Prostate gland (tissue), 2 donors: ENCODE measurements around the gene ARHGAP18. TPM values are rescaled to one million over a fixed set of nuclear protein-coding genes. Genes with fewer than 3 reads are reported as not detected.

ENCODE experiments used
- DNase-seq: peaks from one replicate; pipeline ENCODE4 v3.0.0-alpha.2; 2019; ENCODE audit warnings: low spot score
- H3K27ac ChIP-seq, 2 donors: fragments of 200-600 bp; sonication (generic); 2 replicates each; pipeline ENCODE4 v1.5.1; 2017 to 2019
- H3K27me3 ChIP-seq: fragments of 200-600 bp; sonication (generic); replicated peaks from 2 replicates; pipeline ENCODE4 v1.5.1; 2019; ENCODE audit not compliant: insufficient read depth
- H3K36me3 ChIP-seq, 2 donors: fragments of 200-600 bp; sonication (generic); 1 replicate in 1 of 2; 2 replicates in 1 of 2; pipeline versions ENCODE4 v1.5.1 to v1.8.1; 2017 to 2019
- H3K4me1 ChIP-seq: fragments of 200-600 bp; sonication (generic); replicated peaks from 2 replicates; pipeline ENCODE4 v1.5.1; 2019
- H3K4me3 ChIP-seq, 2 donors: fragments of 200-600 bp; sonication (generic); 2 replicates each; pipeline ENCODE4 v1.5.1; 2017 to 2019
- H3K9me3 ChIP-seq: fragments of 200-600 bp; sonication (generic); 2 replicates; pipeline ENCODE4 v1.5.1; 2017
- CTCF ChIP-seq, 4 experiments: fragments of 200-600 bp in 2 of 4; fragments of 450-650 bp in 2 of 4; sonication (generic) in 2 of 4; IDR thresholded peaks; 1 replicate in 3 of 4; 2 replicates in 1 of 4; pipeline ENCODE4 v1.5.1; 2016 to 2019; ENCODE audit warnings: antibody characterized with exemption in 4 of 4, mild to moderate bottlenecking in 2 of 4, moderate library complexity in 2 of 4
- POLR2A ChIP-seq: fragments of 450-650 bp; IDR thresholded peaks from one replicate; pipeline ENCODE4 v1.6.1; 2016; ENCODE audit warnings: antibody characterized with exemption, mild to moderate bottlenecking
- POLR2AphosphoS5 ChIP-seq: sonication (generic); formaldehyde crosslinking; IDR thresholded peaks from one replicate; pipeline ENCODE4 v1.6.1; 2017; ENCODE audit warnings: antibody characterized with exemption
- WGBS: methylation state at CpG from one replicate; pipeline ENCODE4 v1.1.5; 2018; 5-methylcytosine and 5-hydroxymethylcytosine counted together
- intact Hi-C: fragments of 100-400 bp; cut with DNase I; formaldehyde crosslinking; loops from one replicate; pipeline ENCODE4 v1.14.2; 2022
- total RNA-seq, 2 donors: library from RNA; depleted of rRNA; stranded (reverse); fragments of >200 nt; gene quantifications; one replicate each; pipeline ENCODE4 v1.1.0, GENCODE V29; 2016

The ARHGAP18 gene
- total RNA-seq, 2 donors from 2014 or later: 15.0 to 29.1 TPM

- DNase-seq: no peak
- no peak overlapping the region for H3K4me3 ChIP-seq
- WGBS: 98% methylated on average over 2 of the region's 2 CpGs
- H3K27ac ChIP-seq: no peak overlapping the region
- no peaks in the 10 kb centered on the region for H3K36me3 ChIP-seq
- intact Hi-C loops: no loop called here
- H3K27me3 ChIP-seq: no peaks in the 10 kb centered on the region
- H3K9me3 ChIP-seq: no peaks in the 10 kb centered on the region
- TF ChIP-seq POLR2A: no peak
- TF ChIP-seq CTCF (IDR thresholded peaks at IDR 0.05): no peak
- no peak for TF ChIP-seq POLR2AphosphoS5
- no peaks in the 10 kb centered on the region for H3K4me1 ChIP-seq
Observed at GRCh38 chr6:129711271-129711631, 1.3 kb upstream of the ARHGAP18 start.

GRCh38 chr6:129710450-129711270, 683 bp upstream of the ARHGAP18 start:
- Histone ChIP-seq H3K36me3 (no peaks in the 10 kb centered on the region), H3K27ac (peak overlapping the region; percentile 76 to 78), H3K27me3 (no peaks in the 10 kb centered on the region), H3K4me1 (no peaks in the 10 kb centered on the region), H3K9me3 (no peaks in the 10 kb centered on the region), H3K4me3 (peak overlapping the region; percentile 44 to 50)
- intact Hi-C loops: no loop called here
- 15% methylated on average over 14 of the region's 14 CpGs for WGBS
- TF ChIP-seq CTCF (IDR thresholded peaks at IDR 0.05) (no peak), POLR2AphosphoS5 (no peak), POLR2A (no peak)
- no peak for DNase-seq

- 15% methylated on average over 2 of the region's 2 CpGs for WGBS
- no peak for DNase-seq
- no peak for TF ChIP-seq CTCF (IDR thresholded peaks at IDR 0.05)
- no peak for TF ChIP-seq POLR2AphosphoS5
- TF ChIP-seq POLR2A: no peak
- intact Hi-C loops: no loop called here
- peak overlapping the region; percentile 44 to 50 for H3K4me3 ChIP-seq
- H3K9me3 ChIP-seq: no peaks in the 10 kb centered on the region
- H3K27me3 ChIP-seq: no peaks in the 10 kb centered on the region
- no peaks in the 10 kb centered on the region for H3K36me3 ChIP-seq
- peak overlapping the region; percentile 76 to 78 for H3K27ac ChIP-seq
- no peaks in the 10 kb centered on the region for H3K4me1 ChIP-seq
Observed at GRCh38 chr6:129709196-129709768, 695 bp downstream of the ARHGAP18 start.

- intact Hi-C loops: no loop called here
- Histone ChIP-seq H3K4me3 (peak overlapping the region; percentile 44 to 50), H3K27ac (peak overlapping the region; percentile 76 to 78), H3K9me3 (no peaks in the 10 kb centered on the region), H3K27me3 (no peaks in the 10 kb centered on the region), H3K4me1 (no peaks in the 10 kb centered on the region), H3K36me3 (no peaks in the 10 kb centered on the region)
- no peak for DNase-seq
- TF ChIP-seq CTCF (IDR thresholded peaks at IDR 0.05) (no peak), POLR2AphosphoS5 (no peak), POLR2A (no peak)
- WGBS: 33% methylated on average over 4 of the region's 4 CpGs
Observed at GRCh38 chr6:129708496-129709195, 1.3 kb downstream of the ARHGAP18 start.
